GM23338 (cell line): ENCODE results near the gene RIMKLB.
A peak's percentile ranks its signal among the peaks of the same experiment; 100 is the strongest.

Source experiments
- EZH2phosphoT487 ChIP-seq: fragments of 200-600 bp; sonication (generic); IDR thresholded peaks from one replicate; pipeline ENCODE4 v1.8.1; 2018; ENCODE audit warnings: antibody characterized with exemption; ENCODE audit not compliant: unreplicated experiment
- POLR2AphosphoS5 ChIP-seq: IDR thresholded peaks from 2 replicates; pipeline ENCODE4 v1.6.1; 2016; ENCODE audit warnings: antibody characterized with exemption, low read depth
- TF ChIP-seq, protein P1 (sequence below): IDR thresholded peaks from one replicate; pipeline ENCODE4 v1.6.1; 2018; ENCODE audit warnings: antibody characterized with exemption; ENCODE audit not compliant: unreplicated experiment
- TF ChIP-seq, protein P2 (sequence below), 2 experiments: fragments of 200-600 bp in 1 of 2; sonication (generic) in 1 of 2; conservative IDR thresholded peaks; 2 replicates each; pipeline versions ENCODE4 v1.5.1 to v1.6.1; 2016 to 2017; ENCODE audit warnings: antibody characterized with exemption in 2 of 2, low read depth in 2 of 2, mild to moderate bottlenecking in 2 of 2, moderate library complexity in 1 of 2

DNA sequence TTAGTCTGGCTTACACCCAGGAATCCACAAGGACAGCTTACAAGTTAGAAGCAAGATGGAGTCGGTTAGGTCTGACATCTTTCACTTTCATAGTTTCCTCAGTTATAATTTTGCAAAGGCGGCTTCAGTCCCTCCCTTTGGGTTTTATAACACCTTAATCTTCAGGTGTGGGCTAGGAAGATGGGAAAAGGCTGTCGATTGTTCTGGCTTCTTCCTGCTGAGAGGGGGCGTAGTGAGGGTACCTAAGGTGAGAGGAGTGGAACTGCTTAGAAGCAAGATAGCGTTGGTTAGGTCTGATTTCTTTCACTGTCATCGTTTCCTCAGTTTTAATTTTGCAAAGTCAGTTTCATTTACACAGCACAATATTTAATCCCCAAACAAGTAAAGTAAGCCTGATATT lies 134.7 kb downstream of the RIMKLB start:
- TF ChIP-seq EZH2phosphoT487 (no peak), POLR2AphosphoS5 (no peak)
- TF ChIP-seq, protein P1, sequence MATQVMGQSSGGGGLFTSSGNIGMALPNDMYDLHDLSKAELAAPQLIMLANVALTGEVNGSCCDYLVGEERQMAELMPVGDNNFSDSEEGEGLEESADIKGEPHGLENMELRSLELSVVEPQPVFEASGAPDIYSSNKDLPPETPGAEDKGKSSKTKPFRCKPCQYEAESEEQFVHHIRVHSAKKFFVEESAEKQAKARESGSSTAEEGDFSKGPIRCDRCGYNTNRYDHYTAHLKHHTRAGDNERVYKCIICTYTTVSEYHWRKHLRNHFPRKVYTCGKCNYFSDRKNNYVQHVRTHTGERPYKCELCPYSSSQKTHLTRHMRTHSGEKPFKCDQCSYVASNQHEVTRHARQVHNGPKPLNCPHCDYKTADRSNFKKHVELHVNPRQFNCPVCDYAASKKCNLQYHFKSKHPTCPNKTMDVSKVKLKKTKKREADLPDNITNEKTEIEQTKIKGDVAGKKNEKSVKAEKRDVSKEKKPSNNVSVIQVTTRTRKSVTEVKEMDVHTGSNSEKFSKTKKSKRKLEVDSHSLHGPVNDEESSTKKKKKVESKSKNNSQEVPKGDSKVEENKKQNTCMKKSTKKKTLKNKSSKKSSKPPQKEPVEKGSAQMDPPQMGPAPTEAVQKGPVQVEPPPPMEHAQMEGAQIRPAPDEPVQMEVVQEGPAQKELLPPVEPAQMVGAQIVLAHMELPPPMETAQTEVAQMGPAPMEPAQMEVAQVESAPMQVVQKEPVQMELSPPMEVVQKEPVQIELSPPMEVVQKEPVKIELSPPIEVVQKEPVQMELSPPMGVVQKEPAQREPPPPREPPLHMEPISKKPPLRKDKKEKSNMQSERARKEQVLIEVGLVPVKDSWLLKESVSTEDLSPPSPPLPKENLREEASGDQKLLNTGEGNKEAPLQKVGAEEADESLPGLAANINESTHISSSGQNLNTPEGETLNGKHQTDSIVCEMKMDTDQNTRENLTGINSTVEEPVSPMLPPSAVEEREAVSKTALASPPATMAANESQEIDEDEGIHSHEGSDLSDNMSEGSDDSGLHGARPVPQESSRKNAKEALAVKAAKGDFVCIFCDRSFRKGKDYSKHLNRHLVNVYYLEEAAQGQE, result no peak
- TF ChIP-seq, protein P2, sequence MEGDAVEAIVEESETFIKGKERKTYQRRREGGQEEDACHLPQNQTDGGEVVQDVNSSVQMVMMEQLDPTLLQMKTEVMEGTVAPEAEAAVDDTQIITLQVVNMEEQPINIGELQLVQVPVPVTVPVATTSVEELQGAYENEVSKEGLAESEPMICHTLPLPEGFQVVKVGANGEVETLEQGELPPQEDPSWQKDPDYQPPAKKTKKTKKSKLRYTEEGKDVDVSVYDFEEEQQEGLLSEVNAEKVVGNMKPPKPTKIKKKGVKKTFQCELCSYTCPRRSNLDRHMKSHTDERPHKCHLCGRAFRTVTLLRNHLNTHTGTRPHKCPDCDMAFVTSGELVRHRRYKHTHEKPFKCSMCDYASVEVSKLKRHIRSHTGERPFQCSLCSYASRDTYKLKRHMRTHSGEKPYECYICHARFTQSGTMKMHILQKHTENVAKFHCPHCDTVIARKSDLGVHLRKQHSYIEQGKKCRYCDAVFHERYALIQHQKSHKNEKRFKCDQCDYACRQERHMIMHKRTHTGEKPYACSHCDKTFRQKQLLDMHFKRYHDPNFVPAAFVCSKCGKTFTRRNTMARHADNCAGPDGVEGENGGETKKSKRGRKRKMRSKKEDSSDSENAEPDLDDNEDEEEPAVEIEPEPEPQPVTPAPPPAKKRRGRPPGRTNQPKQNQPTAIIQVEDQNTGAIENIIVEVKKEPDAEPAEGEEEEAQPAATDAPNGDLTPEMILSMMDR (conservative IDR thresholded peaks at IDR 0.05; ENCODE audit: low read depth in 2 of 2), result peak; percentile 28 to 53; a peak in 3 of 4 replicates
